Gastroesophageal sphincter (tissue), 4 donors: Measurements from ENCODE around the gene CFAP119. TPM values are rescaled to one million over a fixed set of nuclear protein-coding genes. Genes with fewer than 3 reads are reported as not detected.

Source experiments
- ATAC-seq: fragments of 150-250 bp; one replicate; pipeline ENCODE4 v1.9.1; 2016; ENCODE audit warnings: mild to moderate bottlenecking, moderate library complexity
- H3K27ac ChIP-seq, 4 donors: fragments of 200-600 bp; sonication (generic) in 3 of 4; 1 replicate in 3 of 4; 2 replicates in 1 of 4; pipeline ENCODE4 v1.5.1; 2016 to 2019
- H3K27me3 ChIP-seq: fragments of 200-600 bp; sonication (generic); one replicate; pipeline ENCODE4 v1.5.1; 2019
- H3K36me3 ChIP-seq, 2 donors: fragments of 200-600 bp; sonication (generic); one replicate each; pipeline ENCODE4 v1.5.1; 2019; ENCODE audit warnings: control low read depth in 1 of 2
- H3K4me1 ChIP-seq, 3 donors: fragments of 200-600 bp; sonication (generic); 1 replicate in 2 of 3; 2 replicates in 1 of 3; pipeline ENCODE4 v1.5.1; 2016 to 2019; ENCODE audit warnings: control low read depth in 2 of 3
- H3K4me3 ChIP-seq, 2 donors: fragments of 200-600 bp; sonication (generic); one replicate each; pipeline ENCODE4 v1.5.1; 2019; ENCODE audit warnings: mild to moderate bottlenecking in 1 of 2, moderate library complexity in 1 of 2
- H3K9me3 ChIP-seq, 3 donors: fragments of 200-600 bp; sonication (generic); one replicate each; pipeline ENCODE4 v1.5.1; 2017 to 2019; ENCODE audit warnings: control low read depth in 2 of 3
- CTCF ChIP-seq, 4 experiments: fragments of 200-600 bp in 2 of 4; fragments of 450-650 bp in 2 of 4; sonication (generic) in 1 of 4; IDR thresholded peaks; one replicate each; pipeline ENCODE4 v1.5.1; 2017 to 2019; ENCODE audit warnings: antibody characterized with exemption in 4 of 4, mild to moderate bottlenecking in 2 of 4, moderate library complexity in 2 of 4
- EP300 ChIP-seq: sonication (generic); formaldehyde crosslinking; IDR thresholded peaks from one replicate; pipeline ENCODE4 v1.6.1; 2017; ENCODE audit warnings: antibody characterized with exemption, mild to moderate bottlenecking
- POLR2A ChIP-seq, 2 donors: fragments of 450-650 bp; IDR thresholded peaks; one replicate each; pipeline ENCODE4 v1.6.1; 2017; ENCODE audit warnings: antibody characterized with exemption in 2 of 2, mild to moderate bottlenecking in 2 of 2, moderate library complexity in 1 of 2
- POLR2AphosphoS5 ChIP-seq: sonication (generic); formaldehyde crosslinking; IDR thresholded peaks from one replicate; pipeline ENCODE4 v1.6.1; 2017; ENCODE audit warnings: antibody characterized with exemption
- WGBS, 2 donors: methylation state at CpG; one replicate each; pipeline ENCODE4 v1.1.5; 2018; ENCODE audit warnings: low coverage in 1 of 2; 5-methylcytosine and 5-hydroxymethylcytosine counted together
- total RNA-seq, 4 donors: library from RNA; depleted of rRNA; stranded (reverse); fragments of >200 nt; gene quantifications; one replicate each; pipeline ENCODE4 v1.1.0, GENCODE V29; 2016

The CFAP119 gene
- total RNA-seq, 4 donors from 2014 or later = 1.3 to 1.9 TPM; not detected in 2

- Histone ChIP-seq H3K36me3 (peaks cover 0 to 53% of the 10 kb centered on the region in 2 donors), H3K27me3 (no peaks in the 10 kb centered on the region), H3K9me3 (no peaks in the 10 kb centered on the region), H3K4me3 (no peak overlapping the region), H3K27ac (no peak overlapping the region), H3K4me1 (peaks cover 0 to 22% (median 5%) of the 10 kb centered on the region in 3 donors)
- TF ChIP-seq POLR2A (IDR thresholded peaks at IDR 0.05) (no peak), EP300 (no peak), CTCF (IDR thresholded peaks at IDR 0.05) (no peak), POLR2AphosphoS5 (no peak)
- 50 to 76% methylated on average over 1 to 4 of the region's 4 CpGs for WGBS, 2 donors
- ATAC-seq = no peak
These were observed 11.7 kb downstream of the CFAP119 start for GRCh38 chr16:30750201-30750600.

GRCh38 chr16:30748634-30749445, 13.0 kb downstream of the CFAP119 start:
- Histone ChIP-seq H3K4me1 (peaks cover 0 to 23% (median 5%) of the 10 kb centered on the region in 3 donors), H3K36me3 (peaks cover 0 to 53% of the 10 kb centered on the region in 2 donors), H3K4me3 (peak overlapping the region; percentile 94 to 96), H3K27me3 (no peaks in the 10 kb centered on the region), H3K27ac (peak overlapping the region; percentile 71 to 90 (median 86)), H3K9me3 (no peaks in the 10 kb centered on the region)
- 67% methylated on average over 3 of the region's 36 CpGs; no CpG with 5 or more reads in 1 of the 2 donors for WGBS, 2 donors
- TF ChIP-seq CTCF (IDR thresholded peaks at IDR 0.05) (no peak), POLR2AphosphoS5 (no peak), POLR2A (IDR thresholded peaks at IDR 0.05) (no peak), EP300 (no peak)
- no peak for ATAC-seq

GRCh38 chr16:30747799-30748633, 13.8 kb downstream of the CFAP119 start, which contains the start of gene PHKG2:
Gene PHKG2 (plus strand): TSS chr16:30748425. CDS start chr16:30748821, 396 bp downstream.
- H3K27ac ChIP-seq = peak within 1 kb of the TSS; percentile 71 to 90 (median 86)
- peak; percentile 99 for ATAC-seq
- no peaks in the 10 kb centered on the region for H3K9me3 ChIP-seq
- WGBS, 2 donors = 4 to 10% methylated on average over 4 to 10 of the region's 60 CpGs
- peaks cover 0 to 52% of the 10 kb centered on the region in 2 donors for H3K36me3 ChIP-seq
- H3K4me3 ChIP-seq = peak within 1 kb of the TSS; percentile 94 to 96
- peak; percentile 67 for TF ChIP-seq POLR2AphosphoS5
- TF ChIP-seq POLR2A (IDR thresholded peaks at IDR 0.05) = peak; percentile 48 to 55
- no peak for TF ChIP-seq EP300
- peak in 2 of 4 experiments; percentile 7 to 16 for TF ChIP-seq CTCF (IDR thresholded peaks at IDR 0.05)
- peaks cover 0 to 31% (median 5%) of the 10 kb centered on the region in 3 donors for H3K4me1 ChIP-seq
- H3K27me3 ChIP-seq = no peaks in the 10 kb centered on the region

- 18% methylated on average over 3 of the region's 3 CpGs; no CpG with 5 or more reads in 1 of the 2 donors for WGBS, 2 donors
- peak overlapping the region; percentile 36 to 88 (median 81) for H3K27ac ChIP-seq
- no peak for TF ChIP-seq CTCF (IDR thresholded peaks at IDR 0.05)
- no peak for TF ChIP-seq POLR2AphosphoS5
- TF ChIP-seq POLR2A (IDR thresholded peaks at IDR 0.05) = no peak
- no peak for TF ChIP-seq EP300
- H3K9me3 ChIP-seq = no peaks in the 10 kb centered on the region
- no peaks in the 10 kb centered on the region for H3K27me3 ChIP-seq
- H3K4me1 ChIP-seq = peaks cover 0 to 33% (median 5%) of the 10 kb centered on the region in 3 donors
- no peak for ATAC-seq
- H3K4me3 ChIP-seq = peak overlapping the region; percentile 34 to 96
- H3K36me3 ChIP-seq = peaks cover 0 to 45% of the 10 kb centered on the region in 2 donors
These were observed 14.5 kb downstream of the CFAP119 start for GRCh38 chr16:30747331-30747730.
